ENCODE data around the gene ZDHHC12. TPM values are rescaled to one million over a fixed set of nuclear protein-coding genes. Genes with fewer than 3 reads are reported as not detected.
A peak's percentile ranks its signal among the peaks of the same experiment; 100 is the strongest.

ZDHHC12 gene
- total and polyA plus RNA-seq, 2 of the 13 experiments (the other 11 are each of a cell fraction or from before 2014, with no cell fraction given) = 25.4 to 28.0 TPM

- TF ChIP-seq CEBPB (IDR thresholded peaks at IDR 0.05; ENCODE audit: borderline replicate concordance, low read depth, low read length) (no peak), RFXAP (CRISPR knock-in tag; IDR thresholded peaks at IDR 0.05; ENCODE audit: borderline replicate concordance) (peak; percentile 98), TFAP4 (IDR thresholded peaks at IDR 0.05; ENCODE audit: borderline replicate concordance, low read depth) (peak; percentile 39; the same call in 1 of the 2 replicates), ZNF18 (CRISPR knock-in tag; IDR thresholded peaks at IDR 0.05; ENCODE audit: insufficient replicate concordance) (peak; percentile 15), TAF15 (IDR thresholded peaks at IDR 0.05; ENCODE audit: low read depth, low read length, poor library complexity, severe bottlenecking) (peak; percentile 86), CSRNP2 (CRISPR knock-in tag; conservative IDR thresholded peaks at IDR 0.05; ENCODE audit: low read depth) (no peak), ZFAT (CRISPR knock-in tag; conservative IDR thresholded peaks at IDR 0.05) (no peak), SIN3B (IDR thresholded peaks at IDR 0.05; ENCODE audit: low read length) (peak; percentile 89), ZNF441 (CRISPR knock-in tag; IDR thresholded peaks at IDR 0.05; ENCODE audit: borderline replicate concordance) (peak; percentile 32; the same call in 1 of the 2 replicates), MIER3 (CRISPR knock-in tag; IDR thresholded peaks at IDR 0.05; ENCODE audit: borderline replicate concordance) (0 out of 2 replicates have a peak, but pooled peaks have one; percentile 41), ZFP1 (CRISPR knock-in tag; IDR thresholded peaks at IDR 0.05) (0 out of 2 replicates have a peak, but pooled peaks have one; percentile 87), ZNF770 (CRISPR knock-in tag; IDR thresholded peaks at IDR 0.05) (peak; percentile 71; the same call in 1 of the 2 replicates), MXD3 (CRISPR knock-in tag; IDR thresholded peaks at IDR 0.05) (peak; percentile 86), ZNF280B (CRISPR knock-in tag; IDR thresholded peaks at IDR 0.05; ENCODE audit: borderline replicate concordance) (peak; percentile 84), ZNF556 (CRISPR knock-in tag; IDR thresholded peaks at IDR 0.05; ENCODE audit: borderline replicate concordance) (peak; percentile 49; the same call in 1 of the 2 replicates), ZNF766 (CRISPR knock-in tag; IDR thresholded peaks at IDR 0.05; ENCODE audit: borderline replicate concordance) (no peak), ZBTB34 (CRISPR knock-in tag; IDR thresholded peaks at IDR 0.05) (0 out of 2 replicates have a peak, but pooled peaks have one; percentile 71), ZBTB38 (CRISPR knock-in tag; IDR thresholded peaks at IDR 0.05) (peak; percentile 81; the same call in 1 of the 2 replicates)
These were observed 48.0 kb upstream of the ZDHHC12 start, which contains the start of gene ZER1 (continued) for GRCh38 chr9:128771745-128772519.

All from HepG2 (cell line).